Keratinocyte (primary cell): ENCODE data around the gene SCN8A. TPM values are rescaled to one million over a fixed set of nuclear protein-coding genes. Genes with fewer than 3 reads are reported as not detected.

Source experiments
- DNase-seq: peaks from one replicate; pipeline ENCODE4 v3.0.0-alpha.2; 2011; ENCODE audit warnings: low read depth, missing footprints, low spot score
- FAIRE-seq: peaks from 2 replicates; lab custom pipeline; 2011; peaks lifted over from hg19 to GRCh38; lab: Jason Lieb, UNC
- H2AFZ ChIP-seq: 2 replicates; pipeline ENCODE4 v1.6.0; 2012; ENCODE audit warnings: low read length, control low read depth, inconsistent platforms; ENCODE audit not compliant: control insufficient read depth
- H3K27ac ChIP-seq: 2 replicates; pipeline ENCODE4 v1.5.1; 2011; ENCODE audit warnings: low read length; ENCODE audit not compliant: control insufficient read depth, insufficient read depth
- H3K27me3 ChIP-seq: 3 replicates; pipeline ENCODE4 v1.6.0; 2011; ENCODE audit warnings: low read length; ENCODE audit not compliant: control insufficient read depth, insufficient read depth; ENCODE audit errors: extremely low read depth
- H3K36me3 ChIP-seq, 2 experiments: 2 replicates in 1 of 2; 3 replicates in 1 of 2; pipeline ENCODE4 v1.5.1; 2011; ENCODE audit warnings: low read length in 2 of 2, mild to moderate bottlenecking in 1 of 2; ENCODE audit not compliant: control insufficient read depth in 2 of 2, insufficient read depth in 2 of 2; ENCODE audit errors: extremely low read depth in 1 of 2
- H3K4me1 ChIP-seq: 3 replicates; pipeline ENCODE4 v1.5.1; 2011; ENCODE audit warnings: low read length; ENCODE audit not compliant: control insufficient read depth, insufficient read depth; ENCODE audit errors: extremely low read depth
- H3K4me2 ChIP-seq: 3 replicates; pipeline ENCODE4 v1.6.0; 2011; ENCODE audit warnings: low read depth, low read length; ENCODE audit not compliant: control insufficient read depth, insufficient read depth; ENCODE audit errors: extremely low read depth
- H3K4me3 ChIP-seq, 3 experiments: fragments of 200-600 bp in 1 of 3; sonication (generic) in 1 of 3; 2 replicates in 2 of 3; 3 replicates in 1 of 3; pipeline ENCODE4 v1.5.1; 2011 to 2016; ENCODE audit warnings: low read length in 3 of 3, mild to moderate bottlenecking in 3 of 3, control low read depth in 2 of 3, inconsistent platforms in 1 of 3, low read depth in 1 of 3, mixed read lengths in 1 of 3, mixed run types in 1 of 3, moderate library complexity in 1 of 3; ENCODE audit not compliant: control insufficient read depth in 2 of 3, insufficient read depth in 2 of 3; ENCODE audit errors: extremely low read depth in 1 of 3
- H3K79me2 ChIP-seq: 2 replicates; pipeline ENCODE4 v1.6.0; 2012; ENCODE audit warnings: low read length; ENCODE audit not compliant: control insufficient read depth, insufficient read depth
- H3K9ac ChIP-seq: 3 replicates; pipeline ENCODE4 v1.6.0; 2011; ENCODE audit warnings: low read length; ENCODE audit not compliant: control insufficient read depth, insufficient read depth; ENCODE audit errors: extremely low read depth
- H3K9me1 ChIP-seq: 3 replicates; pipeline ENCODE4 v1.6.0; 2011; ENCODE audit warnings: low read length; ENCODE audit not compliant: control insufficient read depth, insufficient read depth; ENCODE audit errors: extremely low read depth
- H3K9me3 ChIP-seq: 2 replicates; pipeline ENCODE4 v1.5.1; 2012; ENCODE audit warnings: low read depth, low read length; ENCODE audit not compliant: control insufficient read depth
- H4K20me1 ChIP-seq: 3 replicates; pipeline ENCODE4 v1.6.0; 2011; ENCODE audit warnings: low read length; ENCODE audit not compliant: control insufficient read depth, insufficient read depth; ENCODE audit errors: extremely low read depth
- CTCF ChIP-seq, 3 experiments: IDR thresholded peaks in 1 of 3; conservative IDR thresholded peaks in 1 of 3; optimal IDR thresholded peaks in 1 of 3; 2 replicates in 2 of 3; 3 replicates in 1 of 3; pipeline versions ENCODE3 to v1.5.1; 2011; ENCODE audit warnings: low read length in 3 of 3, mild to moderate bottlenecking in 3 of 3, moderate library complexity in 2 of 3, control low read depth in 1 of 3, inconsistent platforms in 1 of 3; ENCODE audit not compliant: insufficient read depth in 2 of 3; ENCODE audit errors: extremely low read depth in 1 of 3
- EZH2 ChIP-seq: IDR thresholded peaks from one replicate; pipeline ENCODE4 v1.6.1; 2012; ENCODE audit warnings: inconsistent platforms, mild to moderate bottlenecking, low read length, moderate library complexity
- dilution Hi-C: fragments of 300-500 bp; cut with MboI; formaldehyde crosslinking; loops from one replicate; pipeline ENCODE4 v1.7.0; 2020; ENCODE audit warnings: low sequenced_read_pairs; ENCODE audit not compliant: extremely low pct_ligation_motif_present
- polyA plus RNA-seq, 5 experiments: library from polyadenylated mRNA; depleted of rRNA in 3 of 5; stranded (reverse) in 3 of 5; stranded (forward) in 1 of 5; unstranded in 1 of 5; fragments of >200 nt; gene quantifications; 1 replicate in 1 of 5; 2 replicates in 3 of 5; 3 replicates in 1 of 5; pipeline versions ENCODE4 v1.2.1 to v1.2.3, GENCODE V29; 2011 to 2012; ENCODE audit warnings: missing spikeins in 2 of 5, low read depth in 1 of 5, low replicate concordance in 1 of 5

The SCN8A gene
- polyA plus RNA-seq, 1 donor (not counting 4 experiments of a cell fraction or from before 2014, with no cell fraction given): 1.1 TPM

GRCh38 chr12:51771008-51771407 is 180.0 kb downstream of the SCN8A start:
- Histone ChIP-seq H4K20me1 (no peaks in the 10 kb centered on the region), H3K9ac (no peak overlapping the region), H3K4me1 (peaks cover 16% of the 10 kb centered on the region), H3K9me3 (peaks cover 3% of the 10 kb centered on the region), H3K79me2 (no peaks in the 10 kb centered on the region), H3K27me3 (no peaks in the 10 kb centered on the region), H3K36me3 (no peaks in the 10 kb centered on the region), H2AFZ (no peak overlapping the region), H3K4me3 (no peak overlapping the region), H3K27ac (no peak overlapping the region), H3K4me2 (no peak overlapping the region), H3K9me1 (no peaks in the 10 kb centered on the region)
- dilution Hi-C loops: no loop called here
- DNase-seq (no peak), FAIRE-seq (peak; percentile 60)
- TF ChIP-seq CTCF (optimal IDR thresholded peaks at IDR 0.05 in 1 of 3, IDR thresholded peaks at IDR 0.05 in 1 of 3, conservative IDR thresholded peaks at IDR 0.05 in 1 of 3; ENCODE audit: extremely low read depth in 1 of 3, insufficient read depth in 2 of 3, low read length in 3 of 3): no peak
- no peak for TF ChIP-seq EZH2

GRCh38 chr12:51773145-51773869 is 182.3 kb downstream of the SCN8A start:
- Histone ChIP-seq H4K20me1 (no peaks in the 10 kb centered on the region), H3K4me2 (peak overlapping the region; percentile 17), H3K79me2 (no peaks in the 10 kb centered on the region), H3K4me1 (peaks cover 16% of the 10 kb centered on the region), H2AFZ (no peak overlapping the region), H3K9me1 (no peaks in the 10 kb centered on the region), H3K36me3 (no peaks in the 10 kb centered on the region), H3K9me3 (peaks cover 3% of the 10 kb centered on the region), H3K9ac (no peak overlapping the region), H3K4me3 (no peak overlapping the region), H3K27ac (peak overlapping the region; percentile 6), H3K27me3 (no peaks in the 10 kb centered on the region)
- DNase-seq (peak; percentile 40), FAIRE-seq (peak; percentile 93)
- no peak for TF ChIP-seq EZH2
- TF ChIP-seq CTCF (optimal IDR thresholded peaks at IDR 0.05 in 1 of 3, IDR thresholded peaks at IDR 0.05 in 1 of 3, conservative IDR thresholded peaks at IDR 0.05 in 1 of 3; ENCODE audit: extremely low read depth in 1 of 3, insufficient read depth in 2 of 3, low read length in 3 of 3): no peak
- dilution Hi-C loops: no loop called here
